Central memory CD8-positive, alpha-beta T cell (primary cell): Measurements from ENCODE around the gene OLFML2B.

Experiments used
- ATAC-seq: fragments of 150-1000 bp; cut with Tn5 transposase; replicated peaks from 2 replicates; pipeline ENCODE4 v1.10.0; 2022; ENCODE audit warnings: mild to moderate bottlenecking, moderate FRiP score, moderate number of reproducible peaks; ENCODE audit not compliant: poor library complexity, severe bottlenecking; ENCODE audit errors: extremely low read depth
- DNase-seq, 2 donors: peaks; one replicate each; pipeline ENCODE4 v3.0.0; 2021; ENCODE audit warnings: low spot score in 2 of 2
- H3K27ac Mint-ChIP-seq: one replicate; pipeline ENCODE4 v1.8.0; 2022; ENCODE audit warnings: low read depth, mild to moderate bottlenecking, moderate library complexity, mixed read lengths
- H3K27me3 Mint-ChIP-seq: one replicate; pipeline ENCODE4 v1.8.0; 2022; ENCODE audit warnings: mixed read lengths
- H3K36me3 Mint-ChIP-seq: one replicate; pipeline ENCODE4 v1.8.0; 2022; ENCODE audit warnings: mild to moderate bottlenecking, moderate library complexity, mixed read lengths; ENCODE audit not compliant: insufficient read depth
- H3K4me1 Mint-ChIP-seq: one replicate; pipeline ENCODE4 v1.8.0; 2022; ENCODE audit warnings: mixed read lengths
- H3K4me3 Mint-ChIP-seq: one replicate; pipeline ENCODE4 v1.8.0; 2022; ENCODE audit warnings: mild to moderate bottlenecking, moderate library complexity, mixed read lengths
- H3K9me3 Mint-ChIP-seq: one replicate; pipeline ENCODE4 v1.8.0; 2022; ENCODE audit warnings: mixed read lengths

The OLFML2B gene

DNA sequence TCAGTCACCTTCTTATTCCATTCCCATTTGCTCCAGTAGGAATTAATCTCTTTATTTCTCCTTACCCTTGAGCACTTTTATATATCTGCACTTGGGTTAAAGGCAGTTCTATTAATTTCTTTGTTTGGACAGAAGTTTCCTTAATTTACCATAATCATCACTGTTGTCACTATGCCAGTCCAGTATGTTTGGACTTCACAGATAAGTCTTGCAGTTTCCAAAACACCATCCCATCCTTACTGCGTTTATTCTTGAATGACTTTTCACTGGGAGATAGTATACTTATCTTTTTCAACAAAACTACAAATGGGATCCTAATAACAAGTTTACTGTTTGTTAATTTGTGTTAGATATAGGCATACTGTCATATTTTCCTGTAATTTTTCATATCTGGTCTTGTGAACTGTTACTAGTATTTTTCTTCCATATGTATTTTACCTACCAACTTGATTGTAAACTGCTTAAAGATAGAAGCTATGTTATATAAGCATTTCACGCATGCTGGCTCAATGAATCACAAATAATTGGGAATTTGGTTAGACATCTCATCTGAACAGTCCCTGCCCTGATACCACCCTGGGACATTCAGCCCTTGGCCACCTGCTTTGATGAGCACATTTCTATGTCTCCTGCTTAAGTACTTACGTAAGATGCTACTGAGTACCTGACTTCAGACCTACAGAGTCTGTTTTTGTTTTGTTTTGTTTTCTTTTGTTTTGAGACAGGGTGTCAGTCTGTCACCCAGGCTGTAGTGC is 78.2 kb downstream of the OLFML2B start:
- Mint-ChIP-seq H3K4me3 (no peak overlapping the region), H3K9me3 (no peaks in the 10 kb centered on the region), H3K27me3 (no peaks in the 10 kb centered on the region), H3K4me1 (no peaks in the 10 kb centered on the region), H3K36me3 (peaks cover 5% of the 10 kb centered on the region), H3K27ac (no peak overlapping the region)
- DNase-seq (no peak), ATAC-seq (no peak)

DNA sequence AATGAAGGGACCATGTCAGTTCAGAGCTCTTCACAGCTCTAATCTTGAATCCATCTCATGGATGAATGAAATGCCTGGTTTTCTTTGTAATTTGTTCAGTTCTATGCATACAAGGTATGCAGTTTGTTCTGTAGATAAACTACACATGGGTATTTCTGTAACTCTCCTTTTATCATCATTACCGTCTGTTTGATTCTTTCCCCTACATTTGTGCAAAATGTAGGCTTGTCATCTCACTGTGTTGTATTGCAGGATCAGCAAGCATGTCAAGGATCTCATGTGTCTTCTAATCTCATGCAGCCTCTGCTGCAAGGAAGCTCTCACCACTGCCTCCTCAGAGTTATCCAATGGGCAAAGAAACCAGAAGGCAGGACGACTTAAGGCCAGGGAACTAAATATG is 79.3 kb downstream of the OLFML2B start:
- Mint-ChIP-seq H3K4me3 (no peak overlapping the region), H3K36me3 (peaks cover 5% of the 10 kb centered on the region), H3K4me1 (no peaks in the 10 kb centered on the region), H3K27me3 (no peaks in the 10 kb centered on the region), H3K9me3 (no peaks in the 10 kb centered on the region), H3K27ac (no peak overlapping the region)
- DNase-seq (no peak), ATAC-seq (no peak)

GRCh38 chr1:161943737-161944136 is 79.9 kb downstream of the OLFML2B start:
- no peak overlapping the region for H3K27ac Mint-ChIP-seq
- DNase-seq = no peak
- no peak for ATAC-seq

GRCh38 chr1:161941726-161942436 is 81.8 kb downstream of the OLFML2B start:
- Mint-ChIP-seq H3K4me3 (no peak overlapping the region), H3K27ac (no peak overlapping the region), H3K36me3 (peaks cover 5% of the 10 kb centered on the region), H3K9me3 (no peaks in the 10 kb centered on the region), H3K27me3 (no peaks in the 10 kb centered on the region), H3K4me1 (no peaks in the 10 kb centered on the region)
- DNase-seq = no peak
- no peak for ATAC-seq

More at GRCh38 chr1:161943737-161944136, 79.9 kb downstream of the OLFML2B start:
- H3K27me3 Mint-ChIP-seq = no peaks in the 10 kb centered on the region
- no peak overlapping the region for H3K4me3 Mint-ChIP-seq
- no peaks in the 10 kb centered on the region for H3K9me3 Mint-ChIP-seq
- H3K36me3 Mint-ChIP-seq = peaks cover 5% of the 10 kb centered on the region
- no peaks in the 10 kb centered on the region for H3K4me1 Mint-ChIP-seq

DNA sequence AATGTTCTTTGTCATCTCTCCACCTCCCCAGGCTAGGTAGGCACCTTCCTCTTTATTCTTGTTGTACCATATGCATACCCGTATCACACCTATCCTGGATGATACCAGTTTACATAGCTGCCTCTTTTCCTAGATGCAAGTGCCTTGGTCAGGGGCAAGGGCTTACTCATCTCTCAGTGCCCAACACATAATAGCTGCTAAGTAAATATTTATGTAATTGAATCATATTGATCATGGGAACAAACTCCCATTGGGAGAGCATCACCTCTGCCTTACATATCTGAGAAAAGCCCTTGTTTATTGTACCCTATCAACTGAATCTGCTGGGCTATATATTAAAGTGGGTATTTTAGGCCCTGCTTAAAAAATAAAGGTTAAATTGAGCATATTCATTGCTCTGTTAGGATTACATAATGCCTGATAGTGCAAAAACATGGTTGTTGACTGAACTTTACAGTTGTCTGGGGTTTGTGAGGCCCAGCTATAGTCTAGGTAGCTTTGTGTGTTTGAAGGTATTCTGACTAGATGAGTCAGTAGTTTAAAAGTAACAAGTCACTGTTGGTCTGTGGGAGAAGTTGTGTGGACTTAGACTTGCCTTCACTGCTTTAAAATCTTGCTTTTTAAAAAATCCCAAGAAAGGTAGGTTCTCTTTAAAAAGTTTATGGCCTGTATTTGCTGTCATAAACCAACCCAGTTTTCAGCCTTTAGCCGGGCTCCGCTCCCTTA is 82.6 kb downstream of the OLFML2B start:
- H3K4me3 Mint-ChIP-seq = no peak overlapping the region
- no peaks in the 10 kb centered on the region for H3K4me1 Mint-ChIP-seq
- DNase-seq (no peak), ATAC-seq (no peak)
- H3K27me3 Mint-ChIP-seq = no peaks in the 10 kb centered on the region
- no peak overlapping the region for H3K27ac Mint-ChIP-seq
- H3K36me3 Mint-ChIP-seq = peaks cover 5% of the 10 kb centered on the region
- H3K9me3 Mint-ChIP-seq = no peaks in the 10 kb centered on the region

DNA sequence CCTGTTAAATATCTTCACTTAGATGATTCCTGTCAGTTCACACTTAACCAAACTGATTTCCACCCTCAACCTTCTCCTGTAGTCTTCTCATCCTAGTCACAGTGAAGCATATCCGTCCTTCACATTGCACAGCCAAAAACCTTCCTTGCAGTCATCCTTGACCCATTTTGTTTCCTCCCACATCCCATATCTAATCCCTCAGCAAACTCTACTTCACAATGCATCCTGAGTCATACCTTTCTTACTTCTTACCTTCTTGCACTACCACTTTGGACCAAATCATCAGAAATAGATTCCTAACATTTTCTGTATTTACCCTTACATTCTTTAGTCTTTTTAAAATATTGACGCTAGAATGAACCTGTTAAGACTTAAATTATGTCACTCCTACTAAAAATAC is 86.9 kb downstream of the OLFML2B start:
- ATAC-seq (no peak), DNase-seq (no peak)
- H3K27me3 Mint-ChIP-seq = no peaks in the 10 kb centered on the region
- no peaks in the 10 kb centered on the region for H3K9me3 Mint-ChIP-seq
- H3K36me3 Mint-ChIP-seq = no peaks in the 10 kb centered on the region
- no peak overlapping the region for H3K4me3 Mint-ChIP-seq
- H3K27ac Mint-ChIP-seq = no peak overlapping the region
- peaks cover 26% of the 10 kb centered on the region for H3K4me1 Mint-ChIP-seq

DNA sequence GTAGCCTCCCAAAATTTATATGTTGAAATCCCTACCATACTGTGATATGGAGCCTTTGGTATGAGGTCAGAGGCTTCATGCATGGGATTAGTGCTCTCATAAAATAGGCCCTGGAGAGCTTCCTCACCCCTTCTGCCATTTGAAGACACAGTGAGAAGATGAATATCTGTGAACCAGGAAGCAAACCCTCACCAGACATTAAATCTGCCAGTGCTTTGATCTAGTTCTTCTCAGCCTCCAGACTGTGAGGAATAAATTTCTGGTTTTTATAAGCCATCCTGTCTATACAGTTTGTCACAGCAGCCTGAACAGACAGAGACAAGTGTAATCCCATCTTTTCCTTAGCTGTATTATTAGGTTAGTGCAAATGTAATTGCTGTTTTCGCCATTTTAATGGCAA is 88.4 kb downstream of the OLFML2B start:
- Mint-ChIP-seq H3K27me3 (no peaks in the 10 kb centered on the region), H3K27ac (no peak overlapping the region), H3K9me3 (no peaks in the 10 kb centered on the region), H3K4me1 (peaks cover 26% of the 10 kb centered on the region), H3K4me3 (no peak overlapping the region), H3K36me3 (no peaks in the 10 kb centered on the region)
- ATAC-seq (no peak), DNase-seq (no peak)

- H3K36me3 Mint-ChIP-seq = peaks cover 2% of the 10 kb centered on the region
- peak overlapping the region; percentile 45 for H3K27ac Mint-ChIP-seq
- ATAC-seq (peak; percentile 93), DNase-seq (no peak)
- no peaks in the 10 kb centered on the region for H3K9me3 Mint-ChIP-seq
- H3K27me3 Mint-ChIP-seq = no peaks in the 10 kb centered on the region
- H3K4me3 Mint-ChIP-seq = peak overlapping the region; percentile 12
- peaks cover 26% of the 10 kb centered on the region for H3K4me1 Mint-ChIP-seq
Observed at GRCh38 chr1:161933592-161934588, 89.8 kb downstream of the OLFML2B start.
